Lung (tissue), 12 donors: Measurements from ENCODE around the gene PAM. TPM values are rescaled to one million over a fixed set of nuclear protein-coding genes. Genes with fewer than 3 reads are reported as not detected.

Experiments used
- ATAC-seq: fragments of 200-7000 bp; cut with Tn5 transposase; one replicate; pipeline ENCODE4 v1.9.1; 2020; ENCODE audit warnings: moderate number of reproducible peaks; ENCODE audit not compliant: insufficient read depth, low FRiP score
- DNase-seq, 3 donors: peaks; one replicate each; pipeline ENCODE4 v3.0.0-alpha.2; 2013 to 2017
- H3K27ac ChIP-seq, 2 donors: one replicate each; pipeline ENCODE4 v1.5.1; 2013; ENCODE audit warnings: mild to moderate bottlenecking in 2 of 2, moderate library complexity in 2 of 2, control low read depth in 1 of 2, inconsistent platforms in 1 of 2, low read depth in 1 of 2, low read length in 1 of 2
- H3K27me3 ChIP-seq, 3 donors: one replicate each; pipeline ENCODE4 v1.5.1; 2013; ENCODE audit warnings: low read length in 2 of 3; ENCODE audit not compliant: control insufficient read depth in 3 of 3, insufficient read depth in 3 of 3
- H3K36me3 ChIP-seq, 4 donors: one replicate each; pipeline ENCODE4 v1.5.1; 2013; ENCODE audit warnings: low read length in 4 of 4, mild to moderate bottlenecking in 1 of 4, moderate library complexity in 1 of 4; ENCODE audit not compliant: control insufficient read depth in 4 of 4, insufficient read depth in 4 of 4
- H3K4me1 ChIP-seq, 5 donors: one replicate each; pipeline ENCODE4 v1.5.1; 2013; ENCODE audit warnings: low read length in 5 of 5, mild to moderate bottlenecking in 2 of 5, moderate library complexity in 1 of 5; ENCODE audit not compliant: control insufficient read depth in 5 of 5, insufficient read depth in 5 of 5
- H3K4me3 ChIP-seq: one replicate; pipeline ENCODE4 v1.5.1; 2013; ENCODE audit warnings: mild to moderate bottlenecking, control low read depth, moderate library complexity
- H3K9ac ChIP-seq, 2 donors: one replicate each; pipeline ENCODE4 v1.5.1; 2013; ENCODE audit warnings: low read length in 2 of 2, control low read depth in 1 of 2; ENCODE audit not compliant: insufficient read depth in 1 of 2
- H3K9me3 ChIP-seq, 4 donors: one replicate each; pipeline ENCODE4 v1.5.1; 2013; ENCODE audit warnings: low read length in 3 of 4, mild to moderate bottlenecking in 1 of 4, moderate library complexity in 1 of 4; ENCODE audit not compliant: control insufficient read depth in 4 of 4, insufficient read depth in 3 of 4
- CTCF ChIP-seq: IDR thresholded peaks from 2 replicates; pipeline ENCODE4 v1.5.1; 2012; ENCODE audit warnings: mild to moderate bottlenecking; ENCODE audit errors: control extremely low read depth, extremely low read depth
- WGBS, 2 donors: extraction: QIAGEN DNeasy Blood & Tissue Kit; methylation state at CpG; one replicate each; pipeline ENCODE4 v1.1.7; 2013; 5-methylcytosine and 5-hydroxymethylcytosine counted together
- polyA plus RNA-seq, 2 donors: library from polyadenylated mRNA; stranded (reverse); fragments of 200-250 nt; gene quantifications; one replicate each; pipeline ENCODE4 v1.2.1, GENCODE V29; 2013
- total RNA-seq, 2 donors: library from RNA; depleted of rRNA in 1 of 2; stranded (reverse); fragments of >200 nt in 1 of 2; gene quantifications; one replicate each; pipeline ENCODE4 v1.2.1, GENCODE V29; 2014 to 2021
- donor health status: control.
- donor health status: control.
- donor health status: Bipolar disorder and iron deficiency.
- donor health status: healthy.
- donor health status: DM: yes; HTN: yes; CAD: no.

The PAM gene
- total and polyA plus RNA-seq, 4 donors = 117 to 248 (median 151) TPM

- H3K27ac ChIP-seq = no peak overlapping the region
- 95% methylated on average over 5 of the region's 5 CpGs for WGBS, 2 donors
Observed at GRCh38 chr5:102798104-102798785, 43.1 kb downstream of the PAM start.

GRCh38 chr5:102799017-102799416 lies 43.9 kb downstream of the PAM start:
- no peak overlapping the region for H3K9ac ChIP-seq
- H3K4me1 ChIP-seq = peaks cover 5 to 40% (median 12%) of the 10 kb centered on the region in 5 donors
- WGBS, 2 donors = 14 to 19% methylated on average over 2 of the region's 2 CpGs
- DNase-seq (no peak), ATAC-seq (no peak)
- TF ChIP-seq CTCF = no peak
- H3K4me3 ChIP-seq = no peak overlapping the region
- peak overlapping the region in 1 of 2 donors; percentile 74 for H3K27ac ChIP-seq
- no peaks in the 10 kb centered on the region for H3K9me3 ChIP-seq
- H3K36me3 ChIP-seq = no peaks in the 10 kb centered on the region
- no peaks in the 10 kb centered on the region for H3K27me3 ChIP-seq

More at GRCh38 chr5:102798104-102798785, 43.1 kb downstream of the PAM start:
- Histone ChIP-seq H3K36me3 (no peaks in the 10 kb centered on the region), H3K9me3 (no peaks in the 10 kb centered on the region), H3K4me1 (peaks cover 5 to 40% (median 12%) of the 10 kb centered on the region in 5 donors), H3K4me3 (no peak overlapping the region), H3K9ac (no peak overlapping the region), H3K27me3 (no peaks in the 10 kb centered on the region)
- no peak for TF ChIP-seq CTCF
- DNase-seq = no peak
- no peak for ATAC-seq

GRCh38 chr5:102800427-102800826 lies 45.3 kb downstream of the PAM start:
- no peak for ATAC-seq

More at GRCh38 chr5:102800427-102800826, 45.3 kb downstream of the PAM start:
- Histone ChIP-seq H3K4me1 (peaks cover 2 to 35% (median 12%) of the 10 kb centered on the region in 5 donors), H3K27ac (peak overlapping the region in 1 of 2 donors; percentile 40), H3K9ac (no peak overlapping the region), H3K36me3 (no peaks in the 10 kb centered on the region), H3K9me3 (no peaks in the 10 kb centered on the region), H3K4me3 (no peak overlapping the region), H3K27me3 (no peaks in the 10 kb centered on the region)
- WGBS, 2 donors = 64 to 67% methylated on average over 2 of the region's 2 CpGs
- no peak for TF ChIP-seq CTCF
- DNase-seq = no peak
